Measurements from ENCODE around the gene RAI2.

Gene RAI2

DNA sequence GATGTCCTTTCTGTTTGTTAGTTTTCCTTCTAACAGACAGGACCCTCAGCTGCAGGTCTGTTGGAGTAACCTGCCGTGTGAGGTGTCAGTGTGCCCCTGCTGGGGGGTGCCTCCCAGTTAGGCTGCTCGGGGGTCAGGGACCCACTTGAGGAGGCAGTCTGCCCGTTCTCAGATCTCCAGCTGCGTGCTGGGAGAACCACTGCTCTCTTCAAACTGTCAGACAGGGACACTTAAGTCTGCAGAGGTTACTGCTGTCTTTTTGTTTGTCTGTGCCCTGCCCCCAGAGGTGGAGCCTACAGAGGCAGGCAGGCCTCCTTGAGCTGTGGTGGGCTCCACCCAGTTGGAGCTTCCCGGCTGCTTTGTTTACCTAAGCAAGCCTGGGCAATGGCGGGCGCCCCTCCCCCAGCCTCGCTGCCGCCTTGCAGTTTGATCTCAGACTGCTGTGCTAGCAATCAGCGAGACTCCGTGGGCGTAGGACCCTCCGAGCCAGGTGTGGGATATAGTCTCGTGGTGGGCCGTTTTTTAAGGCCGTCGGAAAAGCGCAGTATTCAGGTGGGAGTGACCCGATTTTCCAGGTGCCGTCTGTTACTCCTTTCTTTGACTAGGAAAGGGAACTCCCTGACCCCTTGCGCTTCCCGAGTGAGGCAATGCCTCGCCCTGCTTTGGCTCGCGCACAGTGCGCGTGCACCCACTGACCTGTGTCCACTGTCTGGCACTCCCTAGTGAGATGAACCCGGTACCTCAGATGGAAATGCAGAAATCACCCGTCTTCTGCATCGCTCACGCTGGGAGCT lies 74.3 kb downstream of the RAI2 start:
- DNase-seq (ENCODE audit: low read depth, low spot score), result peak; percentile 43

DNA sequence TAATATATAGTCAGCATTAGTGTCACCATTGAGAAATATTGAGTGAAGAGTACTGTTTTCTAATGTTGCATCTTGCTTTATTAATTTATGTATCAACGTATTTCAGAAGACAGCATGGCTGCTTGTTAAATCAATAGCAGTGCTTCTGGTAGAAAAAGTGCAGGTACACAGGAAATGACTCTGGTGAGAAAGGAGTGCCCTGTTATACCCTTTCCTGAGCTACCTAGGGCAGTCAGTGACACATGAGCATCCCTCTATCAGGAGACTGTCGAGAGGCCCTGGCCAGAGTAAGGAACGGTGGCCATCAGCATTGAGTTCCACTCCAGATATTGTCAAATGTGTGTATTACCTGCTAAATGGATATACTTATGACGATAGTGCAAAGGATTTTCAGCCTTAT lies 81.7 kb downstream of the RAI2 start:
- DNase-seq (ENCODE audit: low read depth, low spot score), result no peak

DNA sequence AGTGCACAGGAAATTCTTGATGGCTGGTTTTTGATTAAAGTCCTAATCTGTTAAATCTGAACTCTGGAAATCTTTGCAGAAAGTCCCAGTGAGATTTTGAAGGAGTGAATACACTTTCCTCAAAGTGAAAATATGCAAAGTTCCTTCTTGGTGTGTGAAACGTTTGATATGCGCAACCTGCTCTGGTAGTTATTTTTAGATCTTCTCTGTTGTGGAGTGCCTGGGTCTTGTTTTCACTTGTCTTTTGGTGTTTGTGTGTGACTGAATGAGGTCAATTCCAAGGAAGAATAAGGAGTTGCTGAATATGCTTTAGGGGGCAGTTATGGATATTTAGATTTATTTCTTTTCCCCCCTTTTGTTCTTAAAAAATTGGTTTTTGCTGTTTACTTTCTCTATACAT lies 82.1 kb downstream of the RAI2 start:
- no peak for DNase-seq (ENCODE audit: low read depth, low spot score)

DNA sequence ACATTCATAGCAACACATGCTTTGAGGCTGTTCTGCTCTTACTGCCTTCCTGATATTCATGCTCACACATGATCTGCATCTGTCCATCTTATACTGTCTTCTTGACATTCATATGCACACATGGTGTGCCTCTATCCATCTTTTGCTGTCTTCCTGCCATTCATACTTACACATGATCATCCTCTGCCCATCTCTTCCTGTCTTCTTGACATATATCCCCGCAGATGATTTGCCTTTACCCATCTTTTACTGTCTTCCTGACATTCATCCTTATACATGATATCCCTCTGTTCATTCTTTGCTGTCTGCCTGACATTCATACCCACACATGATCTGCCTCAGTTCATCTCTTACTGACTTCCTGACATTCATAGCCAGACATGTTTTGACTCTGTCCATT lies 87.0 kb downstream of the RAI2 start:
- DNase-seq (ENCODE audit: low read depth, low spot score), result no peak

DNA sequence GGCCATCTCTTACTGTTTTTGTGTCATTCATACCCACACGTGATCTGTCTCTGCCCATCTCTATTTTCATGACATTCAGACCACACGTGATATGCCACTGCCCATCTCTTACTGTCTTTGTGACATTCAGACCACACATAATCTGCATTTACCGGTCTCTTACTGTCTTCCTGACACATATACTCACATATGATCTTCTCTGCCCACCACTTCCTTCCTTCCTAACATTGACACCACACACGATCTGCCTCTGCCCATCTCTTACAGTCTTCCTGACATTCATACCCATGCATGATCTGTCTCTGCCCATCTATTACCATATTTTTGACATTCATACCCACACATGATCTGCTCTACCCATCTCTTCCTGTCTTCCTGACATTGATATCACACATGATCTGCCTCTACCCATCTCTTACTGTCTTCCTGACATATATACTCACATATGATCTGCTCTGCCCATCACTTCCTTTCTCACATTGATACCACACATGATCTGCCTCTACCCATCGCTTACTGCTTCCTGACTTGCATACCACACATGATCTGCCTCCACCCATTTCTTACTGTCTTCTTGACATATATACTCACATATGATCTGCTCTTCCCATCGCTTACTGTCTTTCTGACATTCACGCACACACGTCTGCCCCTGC lies 87.7 kb downstream of the RAI2 start:
- DNase-seq (ENCODE audit: low read depth, low spot score), result no peak

DNA sequence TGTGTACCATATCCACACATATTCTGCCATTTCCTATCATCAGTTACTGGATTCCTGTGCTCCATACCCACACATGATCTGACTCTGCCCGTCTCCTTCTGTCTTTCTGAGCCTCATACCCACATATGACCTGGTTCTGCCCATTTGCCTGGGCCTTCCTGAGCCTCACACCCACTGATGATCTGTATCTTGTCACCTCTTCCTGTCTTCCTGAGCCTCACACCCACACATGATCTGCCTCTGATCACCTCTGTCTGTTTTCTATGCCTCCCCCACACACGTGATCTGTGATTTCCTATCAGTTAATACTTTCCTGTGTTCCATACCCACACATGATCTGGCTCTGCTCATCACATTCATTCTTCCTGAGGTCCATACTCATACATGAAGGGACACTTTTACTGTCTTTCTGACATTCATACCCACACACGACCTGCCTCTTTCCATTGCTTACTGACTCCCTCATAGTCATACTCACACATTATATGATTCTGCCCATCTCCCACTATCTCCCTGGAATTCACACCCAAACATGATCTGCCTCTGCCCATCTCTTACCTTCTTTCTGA lies 91.3 kb downstream of the RAI2 start:
- DNase-seq (ENCODE audit: low read depth, low spot score), result no peak

DNA sequence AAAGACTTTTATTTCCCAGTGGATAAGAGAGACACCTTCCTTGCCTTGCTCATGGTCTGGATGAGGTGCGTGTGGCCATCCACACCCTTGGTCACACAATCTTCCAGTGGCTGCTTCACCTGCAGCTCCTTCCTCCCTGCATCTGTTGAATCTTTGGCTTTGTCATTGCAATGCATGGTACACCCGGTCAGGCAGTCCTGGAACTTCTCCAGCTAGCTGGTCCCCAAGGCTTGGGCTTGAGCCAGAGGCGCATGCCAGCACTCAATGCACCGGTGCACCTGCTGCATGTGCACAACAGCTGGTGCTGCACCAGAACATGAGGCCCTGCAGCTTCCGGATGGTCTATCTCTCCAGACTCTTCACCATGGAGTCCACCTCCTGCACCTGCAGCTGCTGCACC lies 92.1 kb downstream of the RAI2 start:
- no peak for DNase-seq (ENCODE audit: low read depth, low spot score)

DNA sequence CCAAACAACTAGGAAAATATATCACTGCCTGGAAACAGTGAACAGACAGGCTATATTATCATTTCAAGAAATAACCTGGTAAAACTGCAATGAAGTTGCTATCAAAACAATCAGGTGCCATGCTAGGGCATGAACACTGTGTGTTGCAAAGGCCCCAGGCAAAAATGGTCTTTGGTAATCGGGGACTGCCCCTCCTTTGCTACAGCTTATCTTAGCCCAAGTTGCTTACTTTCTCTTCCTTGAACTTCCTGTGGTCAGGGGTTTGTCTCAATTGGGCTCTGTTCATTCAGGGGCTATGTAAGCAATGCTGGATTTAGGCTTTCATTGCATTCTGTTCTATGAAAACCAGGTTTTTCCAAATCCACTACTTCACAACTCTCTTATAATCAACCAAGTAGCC lies 93.4 kb downstream of the RAI2 start:
- no peak for DNase-seq (ENCODE audit: low read depth, low spot score)

DNA sequence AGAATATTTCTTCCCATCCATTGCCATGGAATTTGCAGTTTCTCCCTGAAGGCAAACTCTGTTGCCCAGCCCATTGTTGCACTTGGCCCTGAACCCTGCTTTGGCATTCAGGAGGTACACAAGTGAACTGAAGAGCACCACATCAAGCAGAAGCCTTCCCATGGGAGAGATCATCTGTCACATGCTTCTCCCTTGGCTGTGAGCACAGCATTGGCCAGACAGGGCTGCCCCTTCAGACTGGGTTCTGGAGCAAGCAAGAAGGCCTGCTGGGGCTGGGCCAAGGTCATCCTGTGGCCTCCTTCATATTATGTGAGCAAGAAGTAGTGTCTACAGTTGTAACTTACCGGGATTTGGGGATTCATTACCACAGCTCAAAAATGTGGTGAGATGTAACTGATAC lies 101.1 kb downstream of the RAI2 start:
- DNase-seq (ENCODE audit: low read depth, low spot score), result no peak

DNA sequence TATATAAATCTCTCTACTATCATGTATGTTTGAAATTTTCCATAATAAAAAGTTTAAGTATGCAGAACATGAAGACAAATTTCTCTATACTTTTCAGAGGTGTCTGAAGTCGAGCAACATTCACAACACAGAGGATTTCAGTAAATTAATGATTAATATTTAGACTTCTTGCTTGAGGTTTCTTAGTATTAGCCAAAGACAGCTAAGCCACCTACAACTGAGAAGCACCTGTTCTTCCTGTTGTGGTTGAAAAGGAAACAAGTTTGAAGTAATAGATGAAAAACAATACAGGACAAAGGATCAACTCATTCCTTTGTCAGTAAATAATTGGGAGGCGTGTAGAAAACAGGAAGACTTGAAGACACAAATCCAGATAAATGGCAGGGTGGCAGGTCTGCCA lies 102.7 kb downstream of the RAI2 start:
- DNase-seq (ENCODE audit: low read depth, low spot score), result no peak

DNA sequence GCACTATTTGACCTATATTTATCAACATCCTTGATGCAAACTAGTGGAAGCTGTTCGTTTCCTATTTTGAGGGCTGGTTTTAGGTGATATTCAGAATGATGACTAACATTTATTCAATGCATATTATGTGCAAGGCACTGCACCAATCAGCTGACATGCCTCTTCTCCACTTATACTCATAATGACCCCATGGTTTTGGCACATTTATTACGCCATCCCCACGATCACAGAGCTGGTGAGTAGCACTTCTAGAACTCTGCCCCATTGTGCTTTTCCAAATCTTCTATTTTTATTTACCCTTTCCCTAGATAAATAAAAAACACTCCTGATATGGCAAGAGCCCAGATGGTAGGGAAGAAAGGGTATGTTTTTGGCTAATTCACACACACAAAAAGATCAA lies 110.7 kb downstream of the RAI2 start:
- no peak for DNase-seq (ENCODE audit: low read depth, low spot score)
